HG03139 (cell line): ENCODE measurements around the gene SSH3.

ENCODE experiments used
- ATAC-seq: cut with Tn5 transposase; IDR thresholded peaks from one replicate; pipeline ENCODE4 v1.9.1; 2021; ENCODE audit not compliant: unreplicated experiment

The SSH3 gene

GRCh38 chr11:67278939-67279588 lies 24.3 kb upstream of the SSH3 start:
- ATAC-seq: no peak

GRCh38 chr11:67279589-67280340 lies 23.6 kb upstream of the SSH3 start:
- ATAC-seq: no peak

GRCh38 chr11:67280341-67280787 lies 23.0 kb upstream of the SSH3 start:
- ATAC-seq: no peak

GRCh38 chr11:67280788-67281551 lies 22.4 kb upstream of the SSH3 start:
- ATAC-seq: no peak

- ATAC-seq: no peak
These were observed 21.7 kb upstream of the SSH3 start for GRCh38 chr11:67281552-67282150.

- no peak for ATAC-seq
These were observed 21.0 kb upstream of the SSH3 start for GRCh38 chr11:67282155-67282875.

GRCh38 chr11:67282876-67283371 lies 20.4 kb upstream of the SSH3 start:
- no peak for ATAC-seq

GRCh38 chr11:67283481-67283963 lies 19.8 kb upstream of the SSH3 start:
- ATAC-seq: no peak

GRCh38 chr11:67284811-67285540 lies 18.4 kb upstream of the SSH3 start:
- no peak for ATAC-seq

GRCh38 chr11:67285541-67286498 lies 17.5 kb upstream of the SSH3 start:
- ATAC-seq: no peak

GRCh38 chr11:67286621-67287333 lies 16.6 kb upstream of the SSH3 start:
- ATAC-seq: no peak

- no peak for ATAC-seq
These were observed 15.8 kb upstream of the SSH3 start for GRCh38 chr11:67287355-67288197.

GRCh38 chr11:67288198-67288451 lies 15.2 kb upstream of the SSH3 start:
- ATAC-seq: no peak

GRCh38 chr11:67288452-67289225 lies 14.7 kb upstream of the SSH3 start:
- peak; percentile 63 for ATAC-seq

GRCh38 chr11:67289226-67289650 lies 14.1 kb upstream of the SSH3 start, which contains the start of gene ANKRD13D:
TSS of gene ANKRD13D (plus strand) at chr11:67289303. CDS start at chr11:67289461, 158 bp downstream.
- ATAC-seq: peak; percentile 27
